ENCODE results near the gene CFAP65.

The CFAP65 gene

DNA sequence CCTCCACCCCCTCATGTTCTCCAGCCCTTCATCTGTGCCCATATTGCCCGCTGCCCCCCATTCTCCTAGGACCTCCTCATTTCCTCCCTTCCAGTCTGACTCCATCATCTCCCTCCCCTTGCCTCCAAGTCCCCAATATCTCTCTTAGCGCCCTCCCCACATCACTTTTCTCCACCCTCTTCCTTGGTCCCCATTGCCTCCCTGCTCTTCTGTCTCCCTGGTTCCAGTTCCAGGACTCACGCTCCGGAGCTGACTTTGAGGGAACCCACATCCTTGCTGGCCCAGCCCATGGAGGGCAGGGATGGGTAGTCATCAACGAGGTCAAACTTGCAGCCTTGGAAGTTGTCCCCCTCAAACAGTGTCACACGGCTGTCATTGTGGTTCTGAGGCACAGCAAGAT, 50.7 kb downstream of the CFAP65 start:
- no peak for DNase-seq (ENCODE audit: low spot score)

DNA sequence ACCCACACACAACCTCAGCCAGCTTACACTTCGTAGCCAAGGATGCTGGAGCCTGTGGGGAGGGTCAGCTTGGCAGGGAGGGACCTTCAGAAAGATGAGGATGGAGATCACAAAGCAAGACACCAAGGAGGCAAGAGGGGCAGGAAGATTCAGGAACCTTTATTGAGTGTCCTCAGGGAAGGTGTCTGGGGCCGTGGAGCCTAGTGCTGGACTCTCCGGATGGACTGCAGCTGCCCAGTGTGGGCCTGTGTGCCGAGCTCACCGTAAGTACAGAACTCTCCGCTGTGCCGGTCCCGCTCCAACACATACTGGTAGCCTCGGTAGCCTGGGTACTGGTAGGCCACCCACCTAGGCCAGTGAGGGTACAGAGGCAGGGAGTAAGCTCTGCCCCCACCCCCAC, 51.3 kb downstream of the CFAP65 start:
- no peak for DNase-seq (ENCODE audit: low spot score)

DNA sequence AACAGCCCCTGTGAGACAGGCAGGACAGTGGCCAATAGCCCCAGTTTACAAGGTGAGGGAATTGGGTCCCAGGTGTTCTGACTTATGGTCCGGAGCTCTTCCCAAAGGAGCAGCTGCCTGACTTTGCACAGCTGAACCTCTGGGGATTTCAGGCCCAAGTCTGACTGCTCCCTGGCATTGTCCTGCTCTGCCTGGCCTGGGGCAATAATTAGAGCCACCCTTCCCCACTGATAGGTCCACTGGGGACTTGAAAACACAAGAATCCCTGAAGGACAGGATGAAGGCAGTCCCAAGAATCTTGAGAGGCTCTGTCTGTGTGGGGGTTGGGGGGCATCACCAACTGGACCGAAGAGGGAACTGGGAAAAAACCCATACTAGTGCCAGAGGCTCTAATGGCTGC, 52.7 kb downstream of the CFAP65 start:
- no peak for DNase-seq (ENCODE audit: low spot score)

DNA sequence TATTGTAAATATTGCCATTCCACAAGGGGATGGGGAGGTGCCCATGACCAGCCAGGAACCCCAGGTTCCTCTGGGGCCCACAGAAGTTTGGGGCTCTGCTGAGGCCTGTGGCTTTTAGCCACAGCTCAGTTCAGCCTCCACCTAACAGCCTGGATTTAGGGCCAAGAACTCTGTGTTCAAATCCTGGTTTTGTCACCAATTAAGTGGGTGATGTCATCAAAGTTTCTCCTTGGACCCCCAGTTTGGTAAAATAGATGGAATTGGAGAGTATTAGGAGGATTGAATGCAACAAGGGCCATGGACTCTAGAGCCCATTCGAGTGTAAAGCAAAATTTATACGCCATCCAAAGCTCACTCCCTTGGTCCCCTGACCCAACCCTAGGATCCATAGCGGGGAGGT, 53.2 kb downstream of the CFAP65 start:
- DNase-seq (ENCODE audit: low spot score) = no peak

DNA sequence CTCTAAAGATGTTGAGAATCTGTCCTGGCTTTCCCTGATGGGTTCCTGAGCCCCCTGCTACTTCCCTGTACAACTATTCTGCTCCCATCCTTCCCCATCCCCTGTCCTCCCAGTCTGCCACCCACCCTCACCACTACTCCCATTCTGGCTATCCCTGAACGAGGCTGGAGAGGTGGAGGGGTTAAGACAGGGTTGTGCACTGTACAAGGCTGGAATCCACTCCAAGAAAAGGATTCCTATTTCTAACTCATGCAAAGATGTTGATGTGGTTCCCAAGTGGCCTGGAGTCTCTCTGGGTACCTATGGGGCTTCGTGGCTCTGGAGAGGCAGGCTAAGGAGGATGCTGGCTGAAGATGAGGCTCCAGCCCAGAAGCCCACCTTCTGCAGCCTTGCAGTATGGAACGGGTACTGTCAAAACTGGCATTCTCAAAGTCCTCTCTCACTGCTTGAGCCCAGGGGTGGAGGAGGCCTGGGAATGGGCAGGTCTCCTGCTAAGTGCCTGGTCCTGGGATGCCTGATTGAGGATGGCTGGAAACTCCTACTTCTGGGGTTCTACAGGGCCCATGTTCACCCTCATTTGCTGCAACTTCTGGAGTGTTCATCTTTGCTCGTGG, 55.1 kb downstream of the CFAP65 start:
- no peak for DNase-seq (ENCODE audit: low spot score)

DNA sequence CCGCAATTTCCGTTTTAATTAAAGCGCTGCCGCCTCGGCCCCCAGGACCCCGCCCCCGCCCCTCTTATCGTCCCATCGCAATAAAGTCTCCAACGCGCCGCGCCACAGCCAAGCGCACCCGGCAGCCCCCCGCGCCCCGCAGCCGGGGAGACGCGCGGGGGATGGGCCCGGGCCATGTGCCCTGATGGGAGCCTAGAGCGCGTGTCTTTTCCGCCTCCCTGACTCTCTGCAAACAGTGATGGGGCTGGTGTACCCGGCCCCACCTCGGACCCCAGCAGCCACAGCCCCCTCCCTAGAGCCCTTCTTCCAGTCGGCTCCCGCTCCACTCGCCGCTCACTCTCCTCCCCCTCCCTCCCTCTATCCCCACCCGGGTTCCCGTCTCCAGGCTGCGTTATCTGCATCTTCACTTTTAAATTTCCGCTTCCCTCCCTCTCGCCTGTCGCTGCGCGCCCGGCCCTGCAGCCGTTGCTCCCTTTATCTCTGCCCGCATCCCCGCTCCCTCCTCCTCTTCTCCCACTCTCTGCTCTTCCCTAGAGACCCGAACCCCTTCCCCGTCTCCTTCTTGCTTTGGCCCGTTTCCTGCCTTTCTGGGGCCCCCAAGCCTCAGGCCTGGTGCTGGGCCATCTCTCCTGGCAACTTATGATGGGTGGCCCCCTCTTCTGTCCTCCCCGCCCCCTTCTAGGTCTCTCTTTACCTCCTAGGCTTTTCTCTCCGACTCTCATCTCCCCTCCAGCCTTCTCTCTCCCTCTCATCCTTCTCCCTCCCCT, 55.8 kb downstream of the CFAP65 start:
- DNase-seq (ENCODE audit: low spot score) = no peak

DNA sequence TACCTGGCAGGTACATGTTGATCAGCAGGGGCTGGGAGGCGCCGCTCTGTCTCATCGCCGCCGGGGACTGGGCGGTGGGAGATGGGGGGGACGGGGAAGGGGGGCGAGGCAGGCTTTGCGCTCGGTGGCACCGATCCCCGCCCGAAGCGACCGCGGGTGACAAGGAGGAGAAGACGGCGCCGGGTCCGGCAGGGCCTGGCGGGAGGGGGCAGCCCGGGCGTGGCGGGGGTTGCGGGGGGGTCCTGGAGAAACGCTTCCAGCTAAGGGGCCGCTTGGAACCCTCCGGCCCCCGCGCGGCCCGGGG, 56.3 kb downstream of the CFAP65 start, which contains the start of gene FEV:
Gene FEV, minus strand, starts transcription at position 164 of the 304 bp plus-strand sequence. Its CDS starts 109 bp downstream, at position 55.
- no peak for DNase-seq (ENCODE audit: low spot score)

DNA sequence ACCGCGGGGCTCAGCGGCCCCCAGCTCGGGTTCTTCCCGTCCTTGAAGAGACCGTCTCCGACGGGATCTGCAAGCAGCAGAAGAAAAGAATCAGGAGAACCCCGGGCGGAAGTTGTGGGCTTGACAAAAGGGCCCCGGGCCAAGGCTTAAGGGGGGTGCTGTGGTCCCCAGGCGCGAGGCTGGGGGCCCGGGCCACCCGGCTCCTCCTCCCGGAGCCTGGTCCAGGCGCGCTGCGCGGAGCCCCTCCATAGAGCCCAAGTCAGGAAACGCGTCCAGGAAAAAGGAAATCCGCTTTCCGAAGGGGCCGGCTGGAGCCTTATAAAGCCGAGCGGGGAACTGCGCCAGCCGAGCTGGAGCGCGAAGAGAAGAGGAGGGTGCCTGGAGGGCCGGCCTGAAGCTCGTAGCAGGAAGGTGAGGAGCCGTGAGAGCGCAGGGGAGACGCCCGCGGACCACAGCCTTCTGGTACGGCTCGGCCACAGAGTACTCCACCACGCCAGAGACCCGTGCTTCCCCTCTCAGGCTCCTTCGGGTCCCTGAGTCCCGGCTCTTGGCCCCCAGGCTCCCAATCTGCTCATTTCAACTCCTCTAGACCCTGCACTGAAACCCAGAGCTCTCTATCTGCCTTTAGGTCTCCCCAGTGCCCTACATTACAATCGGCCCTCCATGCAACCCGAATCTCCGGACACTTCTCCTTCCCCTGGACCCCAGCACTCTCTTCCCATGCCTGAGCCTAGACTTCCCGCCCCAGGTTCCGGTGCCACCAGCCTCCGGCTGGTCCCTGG, 56.9 kb downstream of the CFAP65 start:
- DNase-seq (ENCODE audit: low spot score) = no peak

DNA sequence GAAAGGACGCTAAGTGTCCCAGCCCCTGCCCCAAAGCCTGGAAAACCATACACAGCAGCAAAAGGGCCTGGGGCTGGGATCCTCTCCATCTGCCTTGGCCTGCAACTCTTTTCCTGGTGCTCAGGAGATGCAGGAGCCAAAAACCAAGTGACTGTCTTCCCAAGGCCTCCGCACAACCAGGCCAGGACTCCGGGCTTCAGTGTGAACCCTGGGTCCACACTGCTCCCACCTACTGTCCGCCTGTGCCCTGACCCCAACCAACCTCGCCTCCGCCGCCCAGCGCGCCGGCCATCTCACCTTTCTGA, 57.4 kb downstream of the CFAP65 start:
- DNase-seq (ENCODE audit: low spot score) = no peak

DNA sequence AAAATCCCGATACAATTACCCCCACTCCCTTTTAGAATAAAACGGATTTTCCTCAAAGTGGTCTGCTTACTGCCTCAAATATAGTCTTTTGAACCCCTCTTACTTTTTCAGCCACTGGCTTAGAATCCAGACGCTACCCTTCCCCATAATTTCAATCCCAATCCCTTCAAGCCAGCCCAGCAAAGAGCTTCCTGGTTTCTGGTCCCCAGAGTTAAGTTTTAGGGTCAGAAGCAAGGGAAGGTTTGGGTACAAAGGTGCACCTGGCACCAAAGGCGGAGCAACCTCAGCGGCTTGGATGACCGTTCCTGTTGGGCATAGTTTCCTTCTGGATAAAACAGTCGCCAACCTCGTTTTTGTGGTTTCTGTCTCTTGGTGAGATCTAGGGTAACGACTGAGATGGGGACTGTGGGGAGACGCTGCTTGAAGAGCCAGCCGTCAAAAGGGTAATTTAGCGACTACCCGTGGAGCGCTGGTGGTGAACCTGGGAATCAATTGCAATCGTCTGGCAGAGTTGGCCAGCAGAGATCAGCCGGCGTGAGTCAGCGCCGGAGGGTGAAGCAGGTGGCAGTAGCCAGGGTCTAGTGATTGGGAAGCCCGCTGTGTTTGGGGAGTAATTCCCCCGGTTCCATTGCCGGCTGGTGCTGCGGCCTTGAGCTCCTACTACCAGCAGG, 57.9 kb downstream of the CFAP65 start:
- DNase-seq (ENCODE audit: low spot score) = no peak

DNA sequence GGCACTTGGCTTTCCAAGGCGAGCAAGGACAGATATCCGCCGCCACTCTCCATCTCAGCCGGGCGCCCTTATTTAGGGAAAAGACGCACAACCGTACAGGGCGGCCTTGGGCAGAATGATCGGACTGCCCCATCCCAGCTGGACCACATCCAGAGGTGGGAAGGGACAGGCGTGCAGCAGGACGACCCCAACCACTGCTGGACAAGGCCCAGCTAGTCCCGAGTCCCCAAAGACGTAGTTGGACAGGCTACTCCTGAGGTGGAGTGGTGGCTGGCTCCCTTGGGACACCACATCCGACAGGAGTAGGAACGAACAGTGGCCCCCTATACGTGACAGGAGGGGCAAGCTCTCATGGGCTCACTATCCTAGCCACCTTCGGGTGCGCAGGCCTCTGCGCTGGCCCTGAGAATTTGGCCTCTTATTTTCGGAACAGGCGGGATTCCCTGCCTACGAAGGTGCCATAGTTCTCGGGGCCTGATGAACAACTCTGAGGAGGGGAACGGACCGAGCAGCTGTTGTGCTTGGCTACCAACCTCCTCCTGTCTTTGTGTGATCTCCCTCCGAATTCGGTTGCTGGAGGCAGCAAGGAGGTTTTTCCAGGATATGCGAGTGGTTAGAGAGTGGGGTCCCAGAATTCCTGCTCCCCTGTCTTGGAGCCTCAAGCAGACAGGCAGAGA, 58.6 kb downstream of the CFAP65 start:
- no peak for DNase-seq (ENCODE audit: low spot score)

DNA sequence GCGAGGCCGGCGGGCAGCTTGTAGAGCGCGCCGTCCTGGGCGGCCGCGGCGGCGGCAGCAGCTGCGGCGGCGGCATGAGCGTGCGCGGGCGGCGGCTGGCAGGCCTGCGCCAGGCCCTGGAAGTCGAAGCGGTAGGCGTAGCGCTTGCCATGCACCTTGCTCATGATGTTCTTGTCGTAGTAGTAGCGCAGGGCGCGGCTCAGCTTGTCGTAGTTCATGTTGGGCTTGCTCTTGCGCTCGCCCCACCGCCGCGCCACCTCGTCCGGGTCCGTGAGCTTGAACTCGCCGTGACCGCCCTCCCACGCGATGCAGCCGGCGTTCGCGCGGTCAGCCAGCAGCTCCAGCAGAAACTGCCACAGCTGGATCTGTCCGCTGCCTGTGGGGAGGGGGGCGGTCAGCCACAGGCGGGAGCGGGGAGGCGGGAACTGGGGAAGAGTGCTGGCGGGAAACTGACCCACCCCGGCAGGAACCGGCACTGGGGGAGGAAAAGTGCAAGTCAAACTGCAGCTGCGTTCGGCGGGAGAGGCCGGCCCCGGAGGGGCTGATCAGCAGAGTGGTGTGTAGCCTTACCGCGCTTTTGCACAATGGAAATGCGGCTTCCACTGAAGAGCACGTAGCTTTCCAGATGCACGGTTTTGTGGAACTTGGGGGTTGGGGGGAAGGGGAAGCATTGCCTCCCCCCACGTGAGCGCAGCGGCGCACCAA, 59.3 kb downstream of the CFAP65 start:
- no peak for DNase-seq (ENCODE audit: low spot score)

DNA sequence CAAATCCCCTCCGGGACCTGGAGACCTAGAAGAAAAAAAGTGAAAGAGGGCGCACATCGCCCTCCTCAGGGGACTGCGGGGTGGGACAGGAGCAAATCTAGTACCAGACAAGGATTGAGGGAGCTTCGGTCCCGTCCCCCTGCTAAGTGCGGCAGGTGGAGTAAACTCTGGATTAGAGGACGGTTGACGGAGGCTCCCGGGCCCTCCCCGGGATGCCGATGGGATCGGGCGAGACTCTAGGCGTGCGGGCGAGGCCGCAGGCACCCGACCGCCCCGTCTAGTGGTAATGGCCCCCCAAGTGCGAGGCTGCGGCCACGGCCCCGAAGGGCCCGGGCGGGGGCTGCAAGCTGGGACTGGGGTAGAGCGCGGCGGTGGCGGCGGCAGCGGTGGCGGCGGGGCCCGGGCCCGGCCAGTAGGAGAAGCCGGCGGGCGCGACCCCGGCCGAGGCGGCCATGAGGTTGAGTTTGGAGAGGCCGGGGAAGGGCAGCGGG, 59.9 kb downstream of the CFAP65 start:
- no peak for DNase-seq (ENCODE audit: low spot score)

DNA sequence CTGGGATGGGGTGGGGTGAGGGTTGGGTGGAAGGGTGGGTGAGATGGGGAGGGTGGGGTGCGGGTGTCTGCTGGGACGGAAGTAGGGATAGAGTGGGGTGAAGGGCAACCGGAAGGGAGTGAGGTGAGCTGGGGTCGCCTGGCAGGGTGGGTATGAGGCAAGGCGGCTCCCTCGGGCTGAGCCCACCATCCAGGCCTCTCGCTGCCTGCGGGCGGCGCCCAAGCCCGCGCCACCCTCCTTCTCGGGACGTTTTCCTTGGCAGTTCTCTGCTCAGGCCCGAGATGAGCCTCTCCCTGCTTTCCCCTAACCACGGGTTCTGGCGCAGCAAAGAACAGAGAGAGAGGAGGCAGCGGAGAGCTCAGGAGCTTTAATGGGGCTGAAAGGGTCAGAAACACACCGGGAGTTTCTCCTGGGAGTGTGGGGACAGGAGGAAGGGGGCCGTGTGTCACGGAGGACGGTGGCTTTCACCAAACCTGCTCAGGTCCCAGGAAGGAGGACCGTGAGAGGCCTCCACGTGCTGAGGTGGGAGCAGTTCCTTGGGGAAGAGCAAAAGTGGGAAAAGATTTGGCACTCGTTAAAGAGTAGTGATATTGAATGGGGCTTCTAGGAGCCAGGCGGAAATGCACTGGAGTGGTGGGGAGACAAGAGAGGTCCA, 60.5 kb downstream of the CFAP65 start:
- no peak for DNase-seq (ENCODE audit: low spot score)

DNA sequence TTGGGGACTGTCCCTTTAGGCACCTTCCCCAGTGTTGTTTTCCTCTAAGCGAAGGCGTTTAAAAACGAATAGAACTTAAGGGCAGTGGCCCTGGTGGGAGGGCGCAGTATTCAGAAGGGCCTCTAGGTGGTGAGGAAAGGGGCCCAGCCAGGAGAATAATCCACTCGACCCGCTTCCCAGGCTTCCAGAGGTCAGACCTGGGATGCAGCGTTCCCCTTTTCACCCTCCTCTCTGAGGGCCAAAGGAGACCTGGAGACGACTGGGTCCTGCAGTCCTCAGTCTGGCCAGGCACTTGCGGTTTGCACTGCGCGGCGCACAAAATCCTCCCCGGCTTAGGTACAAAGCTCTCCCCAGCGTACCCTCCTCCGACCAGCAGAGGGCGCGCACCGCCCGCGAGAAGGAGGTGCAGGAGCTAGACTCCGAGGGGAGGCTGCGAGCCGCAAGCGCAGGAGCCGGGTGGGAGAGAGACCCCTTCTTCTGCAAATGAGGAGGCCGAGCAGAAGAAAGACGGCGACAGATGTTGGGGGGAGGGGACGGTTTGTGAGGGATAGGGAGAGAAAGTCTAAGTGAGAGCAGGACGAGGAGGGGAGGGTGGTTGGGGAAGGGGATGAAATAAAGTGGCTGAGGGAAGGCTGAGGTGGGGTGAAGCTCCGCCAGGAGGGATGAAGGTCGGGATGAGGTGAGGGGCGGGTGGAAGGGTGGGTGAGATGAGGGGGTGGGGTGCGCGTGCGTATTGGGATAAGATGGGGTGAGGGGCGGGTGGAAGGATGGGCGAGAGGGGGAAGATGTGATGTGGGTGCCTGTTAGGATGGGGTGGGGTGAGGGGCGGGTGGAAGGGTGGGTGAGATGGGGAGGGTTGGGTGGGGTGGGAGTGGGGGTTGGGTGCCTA, 61.2 kb downstream of the CFAP65 start:
- peak; percentile 50 for DNase-seq (ENCODE audit: low spot score)

DNA sequence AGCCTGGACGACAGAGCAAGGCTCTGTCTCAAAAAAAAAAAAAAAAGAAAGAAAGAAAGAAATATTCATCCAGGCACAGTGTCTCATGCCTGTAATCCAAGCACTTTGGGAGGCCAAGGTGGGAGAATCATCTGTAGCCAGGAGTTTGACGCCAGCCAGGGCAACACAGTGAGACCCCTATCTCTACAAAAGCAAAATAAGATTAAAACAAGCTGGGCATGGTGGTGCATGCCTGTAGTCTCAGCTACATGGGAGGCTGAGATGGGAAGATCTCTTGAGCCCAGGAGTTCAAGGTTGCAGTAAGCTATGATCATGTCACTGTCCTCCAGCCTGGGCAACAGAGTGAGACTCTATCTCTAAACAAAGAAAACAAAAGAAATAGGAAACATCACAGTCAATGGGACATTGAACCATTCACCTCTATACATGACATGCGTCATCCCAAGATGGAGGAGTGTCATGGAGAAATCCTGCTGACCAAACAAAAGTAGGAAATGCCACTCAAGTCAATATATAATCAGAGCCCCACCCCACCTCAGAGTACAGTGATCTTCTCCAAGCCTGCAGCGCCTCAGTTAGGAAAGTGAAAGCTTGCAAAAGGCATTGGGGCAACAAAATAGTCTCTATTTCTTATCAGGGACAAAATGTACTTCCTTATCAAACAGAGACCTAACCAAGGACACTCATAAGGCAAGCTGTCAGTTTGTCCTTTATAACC, 66.1 kb downstream of the CFAP65 start:
- DNase-seq (ENCODE audit: low spot score) = no peak

DNA sequence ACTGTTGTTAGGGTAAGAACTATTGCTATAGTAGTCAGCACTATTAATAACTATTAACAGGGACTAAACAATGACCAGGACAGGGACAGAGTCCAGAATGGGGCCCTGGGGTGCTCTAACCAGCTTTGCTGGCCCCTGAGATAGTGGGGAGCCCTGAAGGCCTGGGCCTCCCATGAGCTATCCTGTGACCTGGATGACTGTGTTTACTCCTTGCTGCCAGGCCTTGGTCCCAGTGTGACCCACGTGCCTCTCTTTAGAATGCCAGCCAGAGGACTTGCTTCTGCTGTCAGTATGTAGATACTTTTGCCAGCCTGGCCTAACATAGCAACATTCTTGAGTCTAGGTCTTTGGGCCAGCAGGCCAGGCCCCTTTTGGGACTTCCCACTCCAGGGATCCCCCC, 70.4 kb downstream of the CFAP65 start:
- no peak for DNase-seq (ENCODE audit: low spot score)

DNA sequence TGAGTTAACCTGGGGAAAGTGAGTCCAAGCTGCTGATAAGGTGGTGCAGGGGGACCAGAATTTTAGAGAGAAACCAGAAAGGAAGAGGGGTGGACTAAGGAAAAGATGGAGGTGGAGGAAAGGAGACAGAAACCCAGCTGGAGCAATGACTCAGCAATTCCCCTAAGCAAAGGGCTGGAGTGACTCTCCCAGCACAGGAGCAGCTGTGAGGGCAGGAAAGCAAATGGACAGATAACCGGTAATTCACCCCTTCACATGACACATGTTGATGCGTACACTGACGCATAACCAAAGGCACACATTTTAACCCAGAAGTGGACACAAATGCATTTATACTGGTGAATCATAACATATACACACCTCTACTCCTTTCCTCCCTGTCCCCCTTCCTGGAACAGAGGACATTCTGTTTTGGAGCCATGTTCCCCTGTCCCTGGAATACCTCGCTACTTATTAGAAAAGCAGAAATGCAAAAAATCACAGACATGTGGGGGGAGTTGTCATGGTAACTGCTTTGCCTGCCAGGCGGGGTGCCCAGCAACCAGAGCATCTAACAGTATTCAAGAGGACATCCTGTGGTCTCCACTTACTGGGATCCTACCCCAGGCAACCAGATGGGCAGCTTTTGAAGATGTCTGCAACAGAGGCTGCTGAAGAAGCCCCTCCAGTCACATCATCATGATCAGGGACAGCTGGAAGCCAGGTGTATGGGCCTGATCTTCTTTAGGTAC, 77.1 kb downstream of the CFAP65 start:
- no peak for DNase-seq (ENCODE audit: low spot score)

DNA sequence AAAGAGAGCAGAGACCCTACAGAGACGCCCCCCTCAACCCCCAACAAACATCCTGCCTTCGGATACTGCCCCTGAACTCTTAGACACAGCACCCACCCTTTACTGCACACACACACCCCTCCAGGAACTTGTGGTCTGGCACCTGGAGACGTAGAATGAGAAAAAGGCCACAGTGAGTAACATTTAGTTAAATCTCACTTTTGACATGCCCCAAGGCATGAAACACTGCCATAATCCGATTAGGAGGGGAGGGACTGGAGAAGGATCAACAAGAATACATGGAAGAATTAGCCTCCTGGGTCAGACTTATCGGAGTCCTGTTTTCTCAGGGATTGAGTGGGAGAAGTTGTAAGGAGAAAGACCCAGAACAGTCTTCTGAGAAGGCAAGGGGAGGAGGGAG, 77.7 kb downstream of the CFAP65 start:
- DNase-seq (ENCODE audit: low spot score) = no peak

All from globus pallidus (tissue), 1 donor.